Psoas muscle (tissue), 8 donors: ENCODE measurements around the gene PDZD7. TPM values are rescaled to one million over a fixed set of nuclear protein-coding genes. Genes with fewer than 3 reads are reported as not detected.
"Not testable (repeated sequence)": the region's sequence is repeated elsewhere in the genome, so short reads cannot be mapped to it uniquely, and the experiment has no call there.

Source experiments
- ATAC-seq, 4 donors: fragments of 200-7000 bp; cut with Tn5 transposase; one replicate each; pipeline ENCODE4 v1.9.1; 2020; ENCODE audit warnings: moderate library complexity in 3 of 4, mild to moderate bottlenecking in 2 of 4
- DNase-seq, 2 donors: peaks; one replicate each; pipeline ENCODE4 v3.0.0-alpha.2; 2020
- H3K27ac ChIP-seq: fragments of 200-600 bp; one replicate; pipeline ENCODE4 v1.8.0; 2022
- H3K27me3 ChIP-seq, 3 donors: fragments of 200-600 bp in 1 of 3; one replicate each; pipeline versions ENCODE4 v1.6.1 to v1.8.0; 2013 to 2022; ENCODE audit warnings: low read length in 2 of 3, mild to moderate bottlenecking in 2 of 3, moderate library complexity in 1 of 3; ENCODE audit not compliant: insufficient read depth in 3 of 3
- H3K36me3 ChIP-seq, 2 donors: fragments of 200-600 bp in 1 of 2; one replicate each; pipeline versions ENCODE4 v1.6.1 to v1.8.0; 2013 to 2022; ENCODE audit warnings: low read depth in 1 of 2, mild to moderate bottlenecking in 1 of 2, moderate library complexity in 1 of 2; ENCODE audit not compliant: insufficient read depth in 1 of 2
- H3K4me1 ChIP-seq: fragments of 200-600 bp; one replicate; pipeline ENCODE4 v1.8.0; 2022
- H3K4me3 ChIP-seq: fragments of 200-600 bp; one replicate; pipeline ENCODE4 v1.8.0; 2022; ENCODE audit warnings: mild to moderate bottlenecking
- H3K9me3 ChIP-seq: fragments of 200-600 bp; one replicate; pipeline ENCODE4 v1.8.0; 2022
- whole genome bisulfite sequencing, 3 donors: extraction: QIAGEN DNeasy Blood & Tissue Kit; methylation state at CpG; one replicate each; pipeline versions ENCODE4 v1.1.6 to v1.1.7; 2013; 5-methylcytosine and 5-hydroxymethylcytosine counted together
- intact Hi-C, 2 donors: fragments of 100-400 bp; cut with DNase I; formaldehyde crosslinking; loops; one replicate each; pipeline versions ENCODE4 v1.11.0 to v1.14.2; 2022
- polyA plus RNA-seq, 3 donors: library from polyadenylated mRNA; stranded (reverse); fragments of 200-250 nt; gene quantifications; one replicate each; pipeline ENCODE4 v1.2.3, GENCODE V29; 2013
- total RNA-seq, 4 donors: library from RNA; stranded (reverse); fragmentation: NEBNext Ultra II Directional in 2 of 4; extraction: Animal tissue kit (Norgen Biotek cat#: 25700) in 2 of 4; gene quantifications; one replicate each; pipeline versions ENCODE4 v1.2.1 to v1.2.4, GENCODE V29; 2021 to 2023
- TF ChIP-seq, protein P1 (sequence below): fragments of 200-600 bp; IDR thresholded peaks from one replicate; pipeline ENCODE4 v1.8.0; 2022; ENCODE audit warnings: antibody characterized with exemption
- donor health status: healthy with polysubstance abuse.
- donor health status: DM: no; HTN: no; CAD: no; lungs with moderate emphysema.
- donor health status: Bipolar disorder and iron deficiency.
- donor health status: healthy.
- donor health status: DM: yes; HTN: yes; CAD: no.
- donor health status: DM: no; HTN: no; CAD: no.
- donor health status: DM: no; HTN: no; CAD: no.
- donor health status: DM: yes; HTN: yes; CAD: no.

PDZD7 gene
- total and polyA plus RNA-seq, 7 donors, result 0.04 to 0.54 (median 0.08) TPM; not detected in 2

- H3K4me3 ChIP-seq, result no peak overlapping the region
- intact Hi-C loops, result loop anchor here (5.0 kb wide), 2 partner anchors 36 to 106 kb away; no protein-coding TSS in a partner anchor
- peaks cover 11% of the 10 kb centered on the region for H3K4me1 ChIP-seq
- H3K36me3 ChIP-seq, result peaks cover 0 to 37% of the 10 kb centered on the region in 2 donors
- DNase-seq, result no peak
- 69 to 78% (median 77%) methylated on average over 10 of the region's 10 CpGs for WGBS, 3 donors
- H3K27ac ChIP-seq, result no peak overlapping the region
- no peaks in the 10 kb centered on the region for H3K27me3 ChIP-seq
- TF ChIP-seq, protein P1, sequence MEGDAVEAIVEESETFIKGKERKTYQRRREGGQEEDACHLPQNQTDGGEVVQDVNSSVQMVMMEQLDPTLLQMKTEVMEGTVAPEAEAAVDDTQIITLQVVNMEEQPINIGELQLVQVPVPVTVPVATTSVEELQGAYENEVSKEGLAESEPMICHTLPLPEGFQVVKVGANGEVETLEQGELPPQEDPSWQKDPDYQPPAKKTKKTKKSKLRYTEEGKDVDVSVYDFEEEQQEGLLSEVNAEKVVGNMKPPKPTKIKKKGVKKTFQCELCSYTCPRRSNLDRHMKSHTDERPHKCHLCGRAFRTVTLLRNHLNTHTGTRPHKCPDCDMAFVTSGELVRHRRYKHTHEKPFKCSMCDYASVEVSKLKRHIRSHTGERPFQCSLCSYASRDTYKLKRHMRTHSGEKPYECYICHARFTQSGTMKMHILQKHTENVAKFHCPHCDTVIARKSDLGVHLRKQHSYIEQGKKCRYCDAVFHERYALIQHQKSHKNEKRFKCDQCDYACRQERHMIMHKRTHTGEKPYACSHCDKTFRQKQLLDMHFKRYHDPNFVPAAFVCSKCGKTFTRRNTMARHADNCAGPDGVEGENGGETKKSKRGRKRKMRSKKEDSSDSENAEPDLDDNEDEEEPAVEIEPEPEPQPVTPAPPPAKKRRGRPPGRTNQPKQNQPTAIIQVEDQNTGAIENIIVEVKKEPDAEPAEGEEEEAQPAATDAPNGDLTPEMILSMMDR, result no peak
- no peak for ATAC-seq
- no peaks in the 10 kb centered on the region for H3K9me3 ChIP-seq
Observed at GRCh38 chr10:101035916-101036702, 5.2 kb upstream of the PDZD7 start.

DNA sequence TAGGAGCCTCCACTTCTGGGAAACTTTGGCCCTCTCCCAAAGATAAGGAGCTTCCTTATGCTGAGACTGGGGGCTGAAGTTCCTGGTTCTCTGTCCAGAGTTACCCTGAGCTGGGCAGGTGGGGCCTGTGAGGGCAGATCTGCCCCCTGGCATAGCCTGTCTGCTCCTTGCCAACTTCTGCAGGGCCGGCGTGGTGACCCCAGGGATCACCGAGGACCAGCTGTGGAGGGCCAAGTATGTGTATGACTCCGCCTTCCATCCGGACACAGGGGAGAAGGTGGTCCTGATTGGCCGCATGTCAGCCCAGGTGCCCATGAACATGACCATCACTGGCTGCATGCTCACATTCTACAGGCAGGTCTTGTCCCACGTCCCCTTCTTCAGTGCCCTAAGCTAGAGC lies 4.4 kb upstream of the PDZD7 start:
- H3K4me3 ChIP-seq, result no peak overlapping the region
- 82 to 87% (median 82%) methylated on average over 7 of the region's 7 CpGs for WGBS, 3 donors
- intact Hi-C loops, result loop anchor here (5.0 kb wide), 2 partner anchors 37 to 107 kb away; no protein-coding TSS in a partner anchor
- H3K4me1 ChIP-seq, result peaks cover 16% of the 10 kb centered on the region
- TF ChIP-seq, protein P1, result no peak
- ATAC-seq (no peak), DNase-seq (no peak)
- H3K36me3 ChIP-seq, result peaks cover 0 to 37% of the 10 kb centered on the region in 2 donors
- H3K27ac ChIP-seq, result no peak overlapping the region
- no peaks in the 10 kb centered on the region for H3K27me3 ChIP-seq
- H3K9me3 ChIP-seq, result no peaks in the 10 kb centered on the region

GRCh38 chr10:101034404-101034803 lies 3.5 kb upstream of the PDZD7 start:
- H3K27me3 ChIP-seq, intact Hi-C loops, H3K27ac ChIP-seq, ATAC-seq, DNase-seq, H3K4me3 ChIP-seq, H3K9me3 ChIP-seq: not testable (repeated sequence)
- 89 to 95% (median 94%) methylated on average over 4 of the region's 4 CpGs for WGBS, 3 donors
- Histone ChIP-seq H3K4me1 (peaks cover 16% of the 10 kb centered on the region), H3K36me3 (peaks cover 0 to 37% of the 10 kb centered on the region in 2 donors)

DNA sequence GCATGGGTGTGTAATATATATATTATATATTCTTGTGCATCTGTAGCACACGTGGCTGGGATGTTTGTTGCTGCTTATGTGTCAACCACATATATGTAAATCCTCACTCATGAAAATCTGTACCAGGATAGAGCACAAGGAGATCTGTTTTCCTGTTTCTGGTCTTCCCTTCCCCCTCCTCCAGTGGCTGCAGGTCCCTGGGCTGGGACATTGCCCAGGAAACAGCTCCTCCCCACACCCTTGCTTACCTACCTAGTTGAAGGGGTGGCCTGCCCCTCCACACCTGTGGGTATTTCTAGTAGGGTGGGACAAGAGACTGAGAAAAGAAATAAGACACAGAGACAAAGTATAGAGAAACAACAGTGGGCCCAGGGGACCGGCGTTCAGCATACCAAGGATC lies 2.3 kb upstream of the PDZD7 start:
- TF ChIP-seq, protein P1, result no peak
- peak overlapping the region; percentile 84 for H3K4me3 ChIP-seq
- WGBS, 3 donors, result 76 to 86% (median 84%) methylated on average over 3 of the region's 3 CpGs
- intact Hi-C loops, result no loop called here
- DNase-seq (no peak), ATAC-seq (no peak)
- no peak overlapping the region for H3K27ac ChIP-seq
- H3K9me3 ChIP-seq, result no peaks in the 10 kb centered on the region
- H3K36me3 ChIP-seq, result peaks cover 0 to 37% of the 10 kb centered on the region in 2 donors
- H3K4me1 ChIP-seq, result peaks cover 16% of the 10 kb centered on the region
- H3K27me3 ChIP-seq, result no peaks in the 10 kb centered on the region

DNA sequence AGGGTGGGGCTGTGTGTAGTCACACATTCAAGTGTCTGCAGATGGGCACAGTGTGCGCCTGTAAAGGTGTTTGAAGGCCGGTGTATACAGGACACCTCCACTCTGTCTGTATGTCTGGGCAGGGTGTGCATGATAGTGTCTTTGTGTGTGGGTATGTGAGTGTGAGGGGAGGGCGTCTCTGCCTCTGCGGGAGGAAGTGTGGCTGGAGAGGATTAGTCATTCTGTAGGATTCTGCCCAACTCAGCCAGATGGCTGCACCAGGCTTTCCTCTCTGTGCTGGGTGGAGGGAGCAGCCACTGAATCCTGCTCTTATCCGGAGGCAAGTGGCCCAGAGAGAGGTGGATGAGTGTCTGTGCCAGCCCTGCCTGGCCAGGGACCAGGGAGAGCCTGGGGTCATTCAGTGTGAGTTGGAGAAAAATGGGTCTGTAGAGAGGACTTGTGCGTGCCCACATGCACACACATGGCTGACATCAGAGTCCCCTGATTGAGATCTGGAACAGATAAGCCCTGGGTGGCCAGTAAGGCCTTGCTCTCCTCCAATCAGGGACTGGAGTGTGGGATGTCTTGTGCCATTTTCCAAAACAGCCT lies 1.8 kb upstream of the PDZD7 start:
- H3K36me3 ChIP-seq, result peaks cover 0 to 32% of the 10 kb centered on the region in 2 donors

More for the DNA sequence above, 1.8 kb upstream of the PDZD7 start:
- H3K4me3 ChIP-seq, result peak overlapping the region; percentile 84
- WGBS, 3 donors, result 27 to 38% (median 29%) methylated on average over 6 of the region's 6 CpGs
- peak overlapping the region; percentile 88 for H3K27ac ChIP-seq
- DNase-seq, result peak in 1 of 2 donors; percentile 54
- intact Hi-C loops, result no loop called here
- peaks cover 16% of the 10 kb centered on the region for H3K4me1 ChIP-seq
- TF ChIP-seq, protein P1, result no peak
- H3K27me3 ChIP-seq, result no peaks in the 10 kb centered on the region
- H3K9me3 ChIP-seq, result no peaks in the 10 kb centered on the region
- ATAC-seq, result peak; percentile 25 to 40 (median 33)
